K562 (cell line): ENCODE results near the gene TAF11. TPM values are rescaled to one million over a fixed set of nuclear protein-coding genes. Genes with fewer than 3 reads are reported as not detected.

ENCODE experiments used
- CBX8 ChIP-seq: fragments of 200-600 bp; sonication (generic); IDR thresholded peaks from 2 replicates; pipeline ENCODE4 v1.6.1; 2012; ENCODE audit warnings: borderline replicate concordance, mixed run types, low read depth, mild to moderate bottlenecking, moderate library complexity, mixed read lengths, low read length, control low read depth, inconsistent platforms; ENCODE audit not compliant: poor library complexity, severe bottlenecking; ENCODE audit errors: extremely low read depth
- GTF3C2 ChIP-seq: IDR thresholded peaks from 3 replicates; pipeline ENCODE4 v1.6.1; 2011; ENCODE audit warnings: borderline replicate concordance, mild to moderate bottlenecking, moderate library complexity; ENCODE audit not compliant: insufficient read length; ENCODE audit errors: extremely low read depth
- ILK ChIP-seq: fragments of 450-650 bp; IDR thresholded peaks from 2 replicates; pipeline ENCODE4 v1.6.1; 2016; ENCODE audit warnings: missing genetic modification characterization, low read depth, mild to moderate bottlenecking, missing compliant biosample characterization, moderate library complexity, borderline replicate concordance
- NFE2L1 ChIP-seq: fragments of 450-650 bp; IDR thresholded peaks from 2 replicates; pipeline ENCODE4 v1.6.1; 2016; ENCODE audit warnings: missing genetic modification characterization, low read depth, mild to moderate bottlenecking, missing compliant biosample characterization, moderate library complexity, borderline replicate concordance
- PHF20 ChIP-seq: fragments of 450-650 bp; IDR thresholded peaks from 2 replicates; pipeline ENCODE4 v1.6.1; 2018; ENCODE audit not compliant: partially characterized antibody
- PHF8 ChIP-seq: fragments of 200-600 bp; sonication (generic); IDR thresholded peaks from 2 replicates; pipeline ENCODE4 v1.6.1; 2012; ENCODE audit warnings: mixed run types, mild to moderate bottlenecking, inconsistent platforms, low read length, moderate library complexity, borderline replicate concordance
- PHTF2 ChIP-seq: fragments of 250-450 bp; sonication (Bioruptor Pico); IDR thresholded peaks from 2 replicates; pipeline ENCODE4 v1.5.0; 2021; ENCODE audit warnings: mild to moderate bottlenecking
- RBM15 ChIP-seq: fragments of 200-400 bp; formaldehyde crosslinking; IDR thresholded peaks from 2 replicates; pipeline ENCODE4 v1.6.1; 2018; ENCODE audit warnings: mild to moderate bottlenecking, low read length, moderate library complexity; ENCODE audit not compliant: insufficient read depth
- RFX7 ChIP-seq: fragments of 250-450 bp; sonication (Bioruptor Pico); IDR thresholded peaks from 2 replicates; pipeline ENCODE4 v1.5.1; 2021; ENCODE audit warnings: mild to moderate bottlenecking
- SMAD3 ChIP-seq: fragments of 450-650 bp; formaldehyde crosslinking; conservative IDR thresholded peaks from 2 replicates; pipeline ENCODE4 v1.4.0; 2020; ENCODE audit warnings: mild to moderate bottlenecking
- SMAD4 ChIP-seq: fragments of 250-450 bp; sonication (Bioruptor Pico); conservative IDR thresholded peaks from 2 replicates; pipeline ENCODE4 v1.8.0; 2021; ENCODE audit warnings: inconsistent platforms, mild to moderate bottlenecking, moderate library complexity
- SREBF2 ChIP-seq: sonication (generic); formaldehyde crosslinking; IDR thresholded peaks from 2 replicates; pipeline ENCODE4 v1.4.0; 2020; ENCODE audit warnings: mild to moderate bottlenecking, missing genetic modification reagents
- TEAD1 ChIP-seq, 2 experiments: fragments of 450-650 bp in 1 of 2; sonication (generic) in 1 of 2; formaldehyde crosslinking; IDR thresholded peaks; 2 replicates each; pipeline versions ENCODE4 v1.4.0 to v1.8.0; 2020 to 2022; ENCODE audit warnings: mild to moderate bottlenecking in 2 of 2, missing genetic modification reagents in 1 of 2
- TOE1 ChIP-seq, 2 experiments: fragments of 450-650 bp in 1 of 2; sonication (generic) in 1 of 2; formaldehyde crosslinking in 1 of 2; IDR thresholded peaks; 2 replicates each; pipeline versions ENCODE4 v1.7.1 to v1.8.0; 2016 to 2022; ENCODE audit warnings: borderline replicate concordance in 2 of 2, mild to moderate bottlenecking in 2 of 2, antibody characterized with exemption in 1 of 2, inconsistent platforms in 1 of 2, low read depth in 1 of 2, missing genetic modification reagents in 1 of 2, moderate library complexity in 1 of 2
- U2AF1 ChIP-seq: fragments of 200-400 bp; formaldehyde crosslinking; optimal IDR thresholded peaks from 2 replicates; pipeline ENCODE3; 2017; ENCODE audit warnings: mild to moderate bottlenecking, low read depth, low read length, moderate library complexity
- ZBTB33 ChIP-seq: sonication (generic); formaldehyde crosslinking; IDR thresholded peaks from 2 replicates; pipeline ENCODE4 v1.8.1; 2023; ENCODE audit warnings: mild to moderate bottlenecking, missing genetic modification reagents
- ZNF224 ChIP-seq: sonication (generic); formaldehyde crosslinking; IDR thresholded peaks from 2 replicates; pipeline ENCODE4 v1.8.0; 2022; ENCODE audit warnings: mild to moderate bottlenecking, missing genetic modification reagents
- ZNF239 ChIP-seq: fragments of 250-450 bp; sonication (Bioruptor Pico); IDR thresholded peaks from 2 replicates; pipeline ENCODE4 v1.4.0; 2020; ENCODE audit warnings: mild to moderate bottlenecking
- ZNF280A ChIP-seq: fragments of 450-650 bp; IDR thresholded peaks from 2 replicates; pipeline ENCODE4 v1.6.1; 2018; ENCODE audit warnings: mild to moderate bottlenecking, low read depth; ENCODE audit not compliant: partially characterized antibody
- ZNF324 ChIP-seq: fragments of 250-450 bp; sonication (Bioruptor Pico); IDR thresholded peaks from 2 replicates; pipeline ENCODE4 v1.4.0; 2020; ENCODE audit warnings: mild to moderate bottlenecking
- ZNF41 ChIP-seq: fragments of 250-450 bp; sonication (Bioruptor Pico); conservative IDR thresholded peaks from 2 replicates; pipeline ENCODE4 v1.4.0; 2020; ENCODE audit warnings: mild to moderate bottlenecking
- ZNF445 ChIP-seq: fragments of 250-450 bp; sonication (Bioruptor Pico); IDR thresholded peaks from 2 replicates; pipeline ENCODE4 v1.4.0; 2020; ENCODE audit warnings: low read depth, mild to moderate bottlenecking, moderate library complexity
- ZNF77 ChIP-seq: fragments of 250-450 bp; sonication (Bioruptor Pico); IDR thresholded peaks from 2 replicates; pipeline ENCODE4 v1.5.0; 2020
- polyA plus RNA-seq, 8 experiments: library from polyadenylated mRNA; depleted of rRNA in 4 of 8; stranded (reverse) in 5 of 8; unstranded in 3 of 8; fragments of >200 nt; fragmentation: Nextera tagmentation in 2 of 8; fragmentation: Illumina TruSeq in 1 of 8; extraction: Ambion mirVana in 2 of 8; extraction: Trizol in 1 of 8; gene quantifications; 2 replicates each; pipeline versions ENCODE4 v1.2.1 to v1.2.3, GENCODE V29; 2011 to 2014; ENCODE audit warnings: inconsistent platforms in 1 of 8, missing spikeins in 1 of 8
- total RNA-seq, 7 experiments: library from RNA; depleted of rRNA in 6 of 7; stranded (reverse); fragments of >200 nt in 6 of 7; fragmentation: Illumina TruSeq in 2 of 7; extraction: Trizol in 2 of 7; gene quantifications; 2 replicates each; pipeline versions ENCODE4 v1.2.1 to v1.2.3, GENCODE V29; 2011 to 2021; ENCODE audit warnings: low replicate concordance in 1 of 7

TAF11 gene
- total and polyA plus RNA-seq, 9 of the 15 experiments (the other 6 are each of a cell fraction or from before 2014, with no cell fraction given), result 40.9 to 91.9 (median 71.9) TPM

- no peak for TF ChIP-seq ZNF280A
- TF ChIP-seq ZBTB33 (CRISPR knock-in tag), result no peak
- no peak for TF ChIP-seq SMAD3 (CRISPR knock-in tag)
- TF ChIP-seq CBX8, result no peak
- TF ChIP-seq SMAD4, result no peak; the same call in 1 of the 2 replicates
- TF ChIP-seq PHF20, result no peak
- no peak for TF ChIP-seq GTF3C2
- TF ChIP-seq ZNF224 (CRISPR knock-in tag), result no peak
- no peak for TF ChIP-seq ZNF41 (CRISPR knock-in tag)
- TF ChIP-seq TEAD1 (CRISPR knock-in tag; IDR thresholded peaks at IDR 0.05), result peak; percentile 88 to 98; a peak in 3 of 4 replicates
- no peak for TF ChIP-seq PHTF2 (CRISPR knock-in tag)
- TF ChIP-seq RFX7 (CRISPR knock-in tag), result no peak
- TF ChIP-seq RBM15, result no peak
- no peak for TF ChIP-seq ILK (tag)
- TF ChIP-seq TOE1 (IDR thresholded peaks at IDR 0.05; ENCODE audit: borderline replicate concordance), result peak; percentile 75
- TF ChIP-seq TOE1 (CRISPR knock-in tag; IDR thresholded peaks at IDR 0.05; ENCODE audit: borderline replicate concordance, low read depth), result no peak
- TF ChIP-seq U2AF1, result no peak
- no peak for TF ChIP-seq PHF8
- no peak for TF ChIP-seq ZNF445 (CRISPR knock-in tag)
- TF ChIP-seq ZNF324, result no peak
- TF ChIP-seq ZNF239 (CRISPR knock-in tag), result no peak
- no peak for TF ChIP-seq SREBF2
- TF ChIP-seq NFE2L1 (tag), result no peak
- no peak for TF ChIP-seq ZNF77 (CRISPR knock-in tag)
These were observed 22.7 kb downstream of the TAF11 start (continued) for GRCh38 chr6:34865107-34865506.
